HG02798 (cell line): ENCODE results near the gene C2orf72.
"Not testable (repeated sequence)": the region's sequence is repeated elsewhere in the genome, so short reads cannot be mapped to it uniquely, and the experiment has no call there.

Experiments
- ATAC-seq: cut with Tn5 transposase; IDR thresholded peaks from one replicate; pipeline ENCODE4 v1.9.1; 2021; ENCODE audit warnings: mild to moderate bottlenecking; ENCODE audit not compliant: unreplicated experiment, poor library complexity

Gene C2orf72

DNA sequence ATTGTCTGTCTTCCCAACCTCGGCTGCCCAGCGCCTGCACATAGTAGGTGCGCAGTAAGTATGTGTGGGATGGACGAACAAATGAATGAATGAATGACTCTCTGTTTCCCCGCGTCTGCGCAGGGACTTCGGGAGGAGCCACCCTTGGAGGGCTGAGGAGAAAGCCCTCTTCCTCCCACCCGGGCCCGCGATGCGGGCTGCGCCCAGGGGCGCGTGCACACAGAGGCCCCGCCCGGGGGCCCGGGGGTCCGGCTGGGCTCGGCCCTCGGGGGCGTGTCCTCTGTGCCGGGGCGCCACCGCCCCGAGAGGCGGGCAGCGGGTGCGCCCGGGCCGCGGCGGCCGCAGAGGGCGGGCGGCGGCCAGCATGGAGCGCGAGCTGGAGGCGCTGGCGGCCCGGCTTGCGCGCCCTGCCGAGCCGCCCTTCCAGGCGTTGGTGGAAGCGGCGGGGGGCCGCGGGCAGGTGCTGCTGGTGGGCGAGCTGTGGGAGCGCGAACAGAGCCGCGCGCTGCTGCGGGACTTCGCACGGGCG lies at the start of gene C2orf72:
TSS of gene C2orf72 (plus strand) at position 322 of the 529 bp plus-strand sequence. CDS start at position 365, 43 bp downstream.
- no peak for ATAC-seq

DNA sequence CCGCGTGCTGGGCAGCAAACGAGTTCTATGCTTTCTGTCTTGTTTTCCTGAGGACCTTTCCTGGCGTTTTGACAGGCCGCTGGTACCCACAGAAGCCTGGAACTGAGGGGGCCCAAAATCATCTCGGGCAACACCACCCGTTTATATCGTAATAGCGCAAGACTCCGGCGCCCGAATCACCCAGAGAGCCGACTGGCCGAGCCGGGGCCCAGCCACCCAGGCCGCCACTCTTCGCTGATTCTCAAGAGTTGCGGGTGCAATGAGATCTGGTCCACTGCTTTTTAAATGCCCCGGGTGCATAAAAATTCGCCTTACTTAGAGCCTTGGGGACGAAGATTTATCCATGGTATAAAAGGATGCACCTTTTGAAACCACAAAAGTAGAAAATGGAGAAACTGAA lies 47.6 kb upstream of the C2orf72 start:
- no peak for ATAC-seq

DNA sequence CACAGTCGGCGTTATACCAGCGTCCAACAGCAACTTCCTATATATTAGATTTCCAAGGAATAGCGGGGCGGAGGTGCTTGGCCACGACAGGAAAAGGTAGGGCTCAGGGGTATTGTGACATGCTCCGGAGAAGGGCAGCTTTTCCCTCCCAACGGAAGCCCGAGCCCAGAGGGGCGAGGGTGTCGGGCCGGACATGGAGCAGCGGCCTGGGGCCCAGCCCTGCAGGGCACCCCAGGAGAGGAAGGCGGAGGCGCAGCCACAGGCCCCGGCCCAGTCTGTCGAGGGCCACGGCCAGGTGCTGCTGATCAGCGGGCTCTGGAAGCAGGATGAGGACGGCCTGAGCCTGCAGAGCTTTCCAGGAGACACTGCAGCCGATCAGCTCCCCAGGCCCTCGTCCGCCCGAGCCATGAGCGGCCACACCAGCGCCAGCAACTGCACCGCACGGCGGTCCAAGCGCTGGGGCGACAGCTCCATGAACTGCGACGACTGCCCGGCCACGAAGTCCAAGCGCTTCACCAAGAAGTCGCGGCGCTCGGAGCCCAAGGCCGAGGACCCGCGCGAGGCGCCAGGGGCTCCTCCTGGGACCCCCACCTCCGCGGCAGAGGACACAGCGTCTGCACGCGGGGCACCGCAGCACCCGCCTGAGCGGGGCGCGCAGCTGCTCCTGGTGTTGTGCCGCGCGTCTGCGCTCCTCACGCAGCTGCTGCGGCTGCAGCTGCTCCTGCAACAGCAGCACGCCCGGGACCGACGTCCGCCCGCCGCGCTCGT lies 47.0 kb upstream of the C2orf72 start:
- no peak for ATAC-seq

GRCh38 chr2:230990899-230991150 lies 46.5 kb upstream of the C2orf72 start:
- ATAC-seq, result no peak

DNA sequence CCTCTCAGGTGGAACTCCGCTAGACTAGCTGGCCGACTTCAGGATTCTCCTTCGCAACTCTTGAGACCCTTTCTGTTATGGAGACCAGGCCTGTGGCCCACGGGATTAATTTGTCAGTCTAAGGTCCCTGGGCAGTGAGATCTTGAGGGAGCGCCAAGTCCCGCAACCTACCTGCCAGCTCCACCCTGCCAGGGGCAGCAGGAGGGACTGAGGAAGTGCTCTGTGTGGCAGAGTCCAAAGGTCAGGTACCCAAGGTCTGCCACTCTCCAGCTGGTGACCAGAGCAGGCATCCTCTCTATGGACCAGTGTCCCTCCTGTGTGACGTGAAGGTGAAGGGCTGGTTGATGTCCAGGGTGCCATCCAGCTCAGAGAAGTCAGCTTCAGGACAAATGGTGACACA lies 45.7 kb upstream of the C2orf72 start:
- ATAC-seq, result no peak

DNA sequence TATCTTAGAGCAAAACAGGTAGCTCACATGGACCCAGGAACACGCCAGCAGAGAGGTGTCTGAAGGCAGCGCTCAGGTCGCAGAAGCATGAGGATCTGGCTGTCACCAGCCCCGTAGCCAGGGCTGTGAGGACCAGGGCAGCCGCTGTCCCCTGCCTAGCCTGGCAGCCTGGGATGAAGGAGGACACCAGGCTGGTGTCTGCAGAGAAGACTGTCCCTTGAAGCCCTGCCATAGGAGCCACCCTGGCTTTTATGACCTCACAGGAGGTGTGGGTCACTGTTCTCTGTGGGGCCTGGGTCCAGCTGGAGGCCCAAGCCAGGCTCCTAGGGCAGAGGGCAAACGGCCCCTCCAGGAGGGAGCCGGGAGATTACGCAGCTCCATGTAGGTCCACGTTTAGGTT lies 41.5 kb upstream of the C2orf72 start, which contains the start of gene SPATA3:
TSS of gene SPATA3 (plus strand) at position 301 of the 400 bp plus-strand sequence. CDS start 113 bp downstream, outside the sequence.
- ATAC-seq, result no peak

DNA sequence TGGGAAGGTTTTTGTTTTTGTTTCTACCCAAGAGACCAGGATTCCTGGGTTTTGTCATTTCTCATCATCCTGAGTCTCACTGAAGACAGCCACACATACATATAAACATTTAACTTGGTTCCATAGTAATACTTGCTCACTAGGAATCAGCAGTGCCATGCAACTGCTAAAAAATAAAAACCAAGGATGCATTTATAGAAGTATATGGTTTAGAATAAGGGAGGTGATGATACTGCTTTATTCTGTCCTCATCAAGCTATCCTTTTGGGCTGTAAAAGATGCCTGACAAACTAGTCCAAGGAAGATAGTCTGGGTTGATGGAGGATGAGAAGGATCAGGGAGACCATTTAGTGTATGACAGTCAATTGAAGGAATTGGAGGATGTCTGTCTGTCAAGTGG lies 40.7 kb upstream of the C2orf72 start:
- no peak for ATAC-seq

- ATAC-seq, result no peak
Measured at GRCh38 chr2:230998882-230999281, 38.4 kb upstream of the C2orf72 start.

DNA sequence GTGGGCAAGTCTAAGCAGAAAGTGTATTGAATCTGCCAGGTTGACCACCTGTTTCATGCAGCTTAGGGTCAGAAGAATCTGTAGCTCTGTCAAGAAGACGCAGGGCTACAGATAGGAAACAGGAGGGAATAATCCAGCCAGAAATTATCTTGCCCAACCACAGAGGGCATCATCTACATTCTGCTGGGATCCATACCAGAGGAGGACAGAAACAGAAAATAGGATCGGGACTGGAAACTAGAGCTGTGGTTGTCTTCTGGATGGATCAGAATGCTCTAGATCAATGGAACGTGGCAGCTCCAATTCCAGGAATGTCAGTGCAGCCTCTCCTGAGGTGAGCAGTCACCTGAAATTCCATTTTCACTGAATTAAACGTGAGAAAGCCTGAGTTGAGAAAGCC lies 37.8 kb upstream of the C2orf72 start:
- ATAC-seq, result no peak

DNA sequence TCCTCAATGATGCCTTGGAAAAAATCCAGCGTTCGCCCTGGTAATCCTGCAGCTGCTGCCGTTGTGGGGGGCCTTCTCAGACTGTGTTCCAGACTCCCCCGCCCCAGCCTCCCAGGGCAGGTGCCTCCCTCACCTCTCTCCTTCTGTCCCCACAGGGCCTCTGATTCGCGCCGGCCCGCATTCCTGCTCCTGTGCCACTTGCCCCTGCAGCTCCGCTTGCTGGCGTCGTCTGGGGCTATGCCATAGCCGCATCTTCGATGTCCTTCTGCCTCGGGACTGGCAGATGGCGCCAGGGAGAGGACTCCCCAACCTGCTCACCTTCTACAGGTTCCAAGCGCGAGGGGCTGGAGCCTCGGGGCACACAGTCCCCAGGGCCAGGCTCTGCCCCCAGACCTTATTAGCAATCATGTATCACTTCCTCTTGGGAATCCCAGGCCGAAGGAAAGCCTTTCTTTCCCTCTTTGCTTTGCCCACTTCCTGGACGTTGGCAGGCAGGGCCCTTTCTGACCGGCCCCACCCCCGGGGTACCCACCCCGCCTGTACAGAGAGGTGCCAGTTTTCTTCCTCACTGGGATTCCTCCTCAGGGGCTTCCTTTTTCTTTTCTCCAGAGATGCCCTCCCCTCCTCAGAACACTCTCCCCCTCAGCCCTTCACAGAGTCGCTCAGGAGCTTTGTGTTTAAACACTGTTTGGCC lies 37.0 kb upstream of the C2orf72 start:
- no peak for ATAC-seq

- ATAC-seq, result no peak
Measured at GRCh38 chr2:231001036-231001435, 36.3 kb upstream of the C2orf72 start.

GRCh38 chr2:231001921-231002320 lies 35.4 kb upstream of the C2orf72 start:
- ATAC-seq, result no peak

DNA sequence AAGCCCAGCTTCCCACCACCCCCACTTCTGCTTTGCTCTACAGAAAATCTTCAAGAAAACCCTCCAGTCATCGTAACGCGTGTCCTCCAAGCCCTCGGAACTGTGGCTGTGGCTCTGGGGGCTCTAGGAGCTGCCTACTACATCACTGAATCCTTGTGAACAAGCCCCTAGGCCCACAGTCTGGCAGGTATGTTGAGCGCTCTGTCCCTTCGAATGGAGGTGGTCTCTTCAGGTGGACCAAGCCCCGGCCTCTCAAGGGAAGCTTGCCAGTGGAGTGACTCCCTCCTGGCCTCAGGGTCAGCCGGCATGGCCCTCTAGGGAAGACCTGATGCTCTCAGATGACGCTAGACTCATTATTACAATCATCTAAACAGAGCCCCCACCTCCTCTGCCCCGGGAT lies 34.7 kb upstream of the C2orf72 start:
- ATAC-seq, result no peak

DNA sequence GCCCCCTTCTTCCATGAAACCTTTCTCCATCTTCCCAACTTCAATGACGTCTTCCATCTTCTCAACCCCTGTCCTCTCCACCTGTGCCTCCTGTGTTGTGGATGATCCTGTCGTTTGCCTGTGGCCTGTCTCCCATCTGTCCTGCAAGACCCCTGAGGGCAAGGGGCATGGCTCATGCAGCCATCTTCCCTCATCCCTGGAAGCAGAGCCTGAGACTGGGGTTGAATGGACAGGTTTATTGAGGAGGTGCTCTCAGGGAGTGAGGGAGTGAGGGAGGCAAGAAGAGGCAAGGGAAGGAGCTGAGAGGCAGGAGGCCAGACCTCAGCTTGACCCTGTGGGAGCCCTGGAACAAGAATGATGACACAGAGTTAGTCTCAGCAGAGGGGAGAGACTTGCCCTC lies 34.1 kb upstream of the C2orf72 start:
- ATAC-seq, result no peak

DNA sequence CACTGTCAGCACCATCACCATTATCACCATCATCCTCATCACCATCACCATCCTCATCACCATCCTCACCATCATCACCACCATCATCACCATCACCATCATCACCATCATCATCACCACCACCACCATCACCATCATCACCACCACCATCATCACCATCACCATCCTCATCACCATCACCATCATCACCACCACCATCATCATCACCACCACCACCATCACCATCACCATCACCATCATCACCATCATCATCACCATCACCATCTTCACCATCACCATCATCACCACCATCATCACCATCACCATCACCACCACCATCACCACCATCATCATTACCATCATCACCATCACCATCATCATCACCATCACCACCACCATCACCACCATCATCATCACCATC lies 32.4 kb upstream of the C2orf72 start:
- ATAC-seq, result not testable (repeated sequence)

- no peak for ATAC-seq
Measured at GRCh38 chr2:231007286-231008098, 29.8 kb upstream of the C2orf72 start.

DNA sequence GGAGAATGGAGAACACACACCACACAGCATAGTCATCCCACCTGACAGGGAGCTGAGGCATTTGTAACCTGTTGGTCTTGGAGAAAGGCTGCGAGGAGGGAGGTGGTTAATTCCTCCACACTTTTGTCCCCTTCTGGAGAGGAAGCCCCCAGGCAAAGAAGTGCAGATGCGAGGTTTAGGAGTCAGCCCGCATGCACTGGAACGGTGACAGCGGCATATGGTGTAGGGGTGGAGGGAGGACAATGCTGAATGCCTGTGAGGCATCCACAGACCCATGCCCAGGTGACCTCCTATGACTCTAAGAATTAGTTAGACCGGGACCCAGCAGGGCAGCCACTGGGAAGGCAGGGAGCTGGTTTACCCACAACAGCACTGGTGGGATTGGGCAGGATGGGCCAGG lies 29.2 kb upstream of the C2orf72 start:
- ATAC-seq, result no peak

GRCh38 chr2:231009236-231009919 lies 27.9 kb upstream of the C2orf72 start:
- ATAC-seq, result no peak

DNA sequence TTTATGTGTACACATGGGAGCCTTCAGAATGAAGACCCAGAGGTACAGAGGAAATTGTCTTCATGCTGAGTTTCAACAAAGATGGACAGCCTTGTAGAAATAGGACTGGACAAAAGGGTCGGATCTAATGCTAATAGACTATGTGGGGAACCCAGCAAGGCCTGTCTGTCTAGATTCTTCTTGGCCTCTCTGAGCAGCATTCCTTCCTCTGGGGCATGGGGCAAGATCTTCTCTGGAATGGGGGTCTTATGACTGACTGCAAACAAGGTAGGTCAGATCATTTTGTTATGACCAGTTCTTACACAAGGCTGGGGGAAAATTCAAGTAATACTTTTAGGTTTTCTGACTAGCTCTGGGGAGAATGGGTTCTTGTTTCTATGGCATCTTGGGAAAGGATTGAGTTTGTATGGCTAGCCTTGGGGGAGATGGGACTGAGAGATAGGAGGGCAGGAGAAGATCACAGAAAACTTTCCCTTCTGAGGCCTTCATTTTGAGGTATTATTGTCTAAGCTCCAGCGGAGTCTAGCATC lies 27.1 kb upstream of the C2orf72 start:
- ATAC-seq, result no peak

- no peak for ATAC-seq
Measured at GRCh38 chr2:231011526-231011925, 25.8 kb upstream of the C2orf72 start.
